K562 (cell line): ENCODE results near the gene HES5. TPM values are rescaled to one million over a fixed set of nuclear protein-coding genes. Genes with fewer than 3 reads are reported as not detected.

Experiments used
- BACH1 ChIP-seq: fragments of 200-800 bp; sonication (Bioruptor generic); IDR thresholded peaks from 2 replicates; pipeline ENCODE4 v1.6.1; 2016; ENCODE audit warnings: missing genetic modification characterization, missing compliant biosample characterization
- BMI1 ChIP-seq: fragments of 150-350 bp; IDR thresholded peaks from 2 replicates; pipeline ENCODE4 v1.6.1; 2014; ENCODE audit warnings: low read length
- CREBBP ChIP-seq: IDR thresholded peaks from one replicate; pipeline ENCODE4 v1.6.1; 2012; ENCODE audit warnings: low read depth, mild to moderate bottlenecking, control low read depth, inconsistent platforms, low read length
- EGR1 ChIP-seq: fragments of 450-650 bp; conservative IDR thresholded peaks from 2 replicates; pipeline ENCODE4 v1.6.1; 2017; ENCODE audit warnings: mild to moderate bottlenecking
- HNRNPLL ChIP-seq: fragments of 200-400 bp; formaldehyde crosslinking; IDR thresholded peaks from 2 replicates; pipeline ENCODE4 v1.6.1; 2017; ENCODE audit warnings: low read length, low read depth, mild to moderate bottlenecking; ENCODE audit not compliant: poor library complexity, severe bottlenecking
- ILK ChIP-seq: fragments of 450-650 bp; IDR thresholded peaks from 2 replicates; pipeline ENCODE4 v1.6.1; 2016; ENCODE audit warnings: missing genetic modification characterization, low read depth, mild to moderate bottlenecking, missing compliant biosample characterization, moderate library complexity, borderline replicate concordance
- NR2C1 ChIP-seq, 2 experiments: fragments of 450-650 bp; IDR thresholded peaks; 2 replicates each; pipeline ENCODE4 v1.6.1; 2017; ENCODE audit warnings: mild to moderate bottlenecking in 2 of 2, antibody characterized with exemption in 1 of 2, inconsistent platforms in 1 of 2, missing compliant biosample characterization in 1 of 2, missing genetic modification characterization in 1 of 2
- NR2F6 ChIP-seq: fragments of 450-650 bp; formaldehyde crosslinking; IDR thresholded peaks from 2 replicates; pipeline ENCODE4 v1.4.0; 2020; ENCODE audit warnings: mild to moderate bottlenecking
- PHF8 ChIP-seq: fragments of 200-600 bp; sonication (generic); IDR thresholded peaks from 2 replicates; pipeline ENCODE4 v1.6.1; 2012; ENCODE audit warnings: mixed run types, mild to moderate bottlenecking, inconsistent platforms, low read length, moderate library complexity, borderline replicate concordance
- RERE ChIP-seq: sonication (generic); formaldehyde crosslinking; IDR thresholded peaks from 2 replicates; pipeline ENCODE4 v1.8.0; 2023; ENCODE audit warnings: missing genetic modification reagents, mild to moderate bottlenecking, borderline replicate concordance
- polyA plus RNA-seq, 8 experiments: library from polyadenylated mRNA; depleted of rRNA in 4 of 8; stranded (reverse) in 5 of 8; unstranded in 3 of 8; fragments of >200 nt; fragmentation: Nextera tagmentation in 2 of 8; fragmentation: Illumina TruSeq in 1 of 8; extraction: Ambion mirVana in 2 of 8; extraction: Trizol in 1 of 8; gene quantifications; 2 replicates each; pipeline versions ENCODE4 v1.2.1 to v1.2.3, GENCODE V29; 2011 to 2014; ENCODE audit warnings: inconsistent platforms in 1 of 8, missing spikeins in 1 of 8
- total RNA-seq, 7 experiments: library from RNA; depleted of rRNA in 6 of 7; stranded (reverse); fragments of >200 nt in 6 of 7; fragmentation: Illumina TruSeq in 2 of 7; extraction: Trizol in 2 of 7; gene quantifications; 2 replicates each; pipeline versions ENCODE4 v1.2.1 to v1.2.3, GENCODE V29; 2011 to 2021; ENCODE audit warnings: low replicate concordance in 1 of 7
- TF ChIP-seq, protein P1 (sequence below): fragments of 250-450 bp; sonication (Bioruptor Pico); IDR thresholded peaks from 2 replicates; pipeline ENCODE4 v1.4.0; 2020
- TF ChIP-seq, protein P2 (sequence below): conservative IDR thresholded peaks from 2 replicates; pipeline ENCODE4 v1.6.1; 2011; ENCODE audit warnings: low read depth, mild to moderate bottlenecking, low read length; ENCODE audit not compliant: control insufficient read depth

Gene HES5
- total and polyA plus RNA-seq, 9 of the 15 experiments (the other 6 are each of a cell fraction or from before 2014, with no cell fraction given), result not detected

DNA sequence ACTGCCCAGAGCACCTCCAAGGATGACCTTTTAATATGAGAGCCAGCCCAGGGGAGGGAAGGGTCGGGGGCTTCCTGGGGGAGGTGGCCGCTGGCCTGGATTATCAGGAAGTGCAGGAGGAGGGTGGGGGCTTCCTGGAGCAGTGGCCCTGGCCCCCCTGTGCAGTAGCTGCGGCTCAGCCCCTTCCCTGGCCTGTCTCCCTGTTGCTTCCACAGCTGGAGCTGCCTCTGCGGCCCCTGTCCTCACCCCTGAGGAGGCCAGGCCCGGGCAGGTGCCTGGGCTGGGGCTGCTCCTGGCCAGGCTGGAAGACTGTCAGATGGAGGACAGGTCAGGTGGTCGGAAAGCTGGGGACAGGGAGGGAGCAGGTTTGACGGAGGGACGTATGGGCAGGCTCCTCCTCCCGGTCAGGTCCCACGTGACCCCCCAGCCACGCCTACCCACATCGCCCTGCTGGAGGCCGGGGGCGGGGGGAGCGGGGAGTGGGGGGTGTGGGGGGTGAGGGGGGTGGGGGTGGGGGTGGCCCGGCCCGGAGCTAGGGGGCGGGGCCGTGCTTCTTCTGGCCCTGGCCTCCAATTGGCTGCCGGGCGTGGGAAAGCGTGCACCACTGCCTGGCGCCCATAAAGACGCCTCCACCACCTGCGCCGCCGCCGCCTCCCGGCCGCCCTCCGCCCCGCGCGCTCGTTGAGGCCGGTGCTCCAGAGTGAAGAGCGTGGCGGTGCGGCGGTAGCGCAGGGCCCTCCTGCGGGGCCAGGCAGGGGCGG, 15.9 kb upstream of the HES5 start (continued):
- TF ChIP-seq, protein P1, sequence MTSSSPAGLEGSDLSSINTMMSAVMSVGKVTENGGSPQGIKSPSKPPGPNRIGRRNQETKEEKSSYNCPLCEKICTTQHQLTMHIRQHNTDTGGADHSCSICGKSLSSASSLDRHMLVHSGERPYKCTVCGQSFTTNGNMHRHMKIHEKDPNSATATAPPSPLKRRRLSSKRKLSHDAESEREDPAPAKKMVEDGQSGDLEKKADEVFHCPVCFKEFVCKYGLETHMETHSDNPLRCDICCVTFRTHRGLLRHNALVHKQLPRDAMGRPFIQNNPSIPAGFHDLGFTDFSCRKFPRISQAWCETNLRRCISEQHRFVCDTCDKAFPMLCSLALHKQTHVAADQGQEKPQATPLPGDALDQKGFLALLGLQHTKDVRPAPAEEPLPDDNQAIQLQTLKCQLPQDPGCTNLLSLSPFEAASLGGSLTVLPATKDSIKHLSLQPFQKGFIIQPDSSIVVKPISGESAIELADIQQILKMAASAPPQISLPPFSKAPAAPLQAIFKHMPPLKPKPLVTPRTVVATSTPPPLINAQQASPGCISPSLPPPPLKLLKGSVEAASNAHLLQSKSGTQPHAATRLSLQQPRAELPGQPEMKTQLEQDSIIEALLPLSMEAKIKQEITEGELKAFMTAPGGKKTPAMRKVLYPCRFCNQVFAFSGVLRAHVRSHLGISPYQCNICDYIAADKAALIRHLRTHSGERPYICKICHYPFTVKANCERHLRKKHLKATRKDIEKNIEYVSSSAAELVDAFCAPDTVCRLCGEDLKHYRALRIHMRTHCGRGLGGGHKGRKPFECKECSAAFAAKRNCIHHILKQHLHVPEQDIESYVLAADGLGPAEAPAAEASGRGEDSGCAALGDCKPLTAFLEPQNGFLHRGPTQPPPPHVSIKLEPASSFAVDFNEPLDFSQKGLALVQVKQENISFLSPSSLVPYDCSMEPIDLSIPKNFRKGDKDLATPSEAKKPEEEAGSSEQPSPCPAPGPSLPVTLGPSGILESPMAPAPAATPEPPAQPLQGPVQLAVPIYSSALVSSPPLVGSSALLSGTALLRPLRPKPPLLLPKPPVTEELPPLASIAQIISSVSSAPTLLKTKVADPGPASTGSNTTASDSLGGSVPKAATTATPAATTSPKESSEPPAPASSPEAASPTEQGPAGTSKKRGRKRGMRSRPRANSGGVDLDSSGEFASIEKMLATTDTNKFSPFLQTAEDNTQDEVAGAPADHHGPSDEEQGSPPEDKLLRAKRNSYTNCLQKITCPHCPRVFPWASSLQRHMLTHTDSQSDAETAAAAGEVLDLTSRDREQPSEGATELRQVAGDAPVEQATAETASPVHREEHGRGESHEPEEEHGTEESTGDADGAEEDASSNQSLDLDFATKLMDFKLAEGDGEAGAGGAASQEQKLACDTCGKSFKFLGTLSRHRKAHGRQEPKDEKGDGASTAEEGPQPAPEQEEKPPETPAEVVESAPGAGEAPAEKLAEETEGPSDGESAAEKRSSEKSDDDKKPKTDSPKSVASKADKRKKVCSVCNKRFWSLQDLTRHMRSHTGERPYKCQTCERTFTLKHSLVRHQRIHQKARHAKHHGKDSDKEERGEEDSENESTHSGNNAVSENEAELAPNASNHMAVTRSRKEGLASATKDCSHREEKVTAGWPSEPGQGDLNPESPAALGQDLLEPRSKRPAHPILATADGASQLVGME (CRISPR knock-in tag), result no peak
- TF ChIP-seq NR2C1 (IDR thresholded peaks at IDR 0.05) (no peak; the same call in 1 of the 2 replicates), NR2C1 (tag; IDR thresholded peaks at IDR 0.05) (no peak), HNRNPLL (peak; percentile 96), RERE (CRISPR knock-in tag) (0 out of 2 replicates have a peak, but pooled peaks have one; percentile 13), PHF8 (peak; percentile 55; the same call in 1 of the 2 replicates), BMI1 (no peak), BACH1 (tag) (no peak), CREBBP (no peak), NR2F6 (CRISPR knock-in tag) (no peak), ILK (no peak), EGR1 (peak; percentile 50; the same call in 1 of the 2 replicates)
- TF ChIP-seq, protein P2, sequence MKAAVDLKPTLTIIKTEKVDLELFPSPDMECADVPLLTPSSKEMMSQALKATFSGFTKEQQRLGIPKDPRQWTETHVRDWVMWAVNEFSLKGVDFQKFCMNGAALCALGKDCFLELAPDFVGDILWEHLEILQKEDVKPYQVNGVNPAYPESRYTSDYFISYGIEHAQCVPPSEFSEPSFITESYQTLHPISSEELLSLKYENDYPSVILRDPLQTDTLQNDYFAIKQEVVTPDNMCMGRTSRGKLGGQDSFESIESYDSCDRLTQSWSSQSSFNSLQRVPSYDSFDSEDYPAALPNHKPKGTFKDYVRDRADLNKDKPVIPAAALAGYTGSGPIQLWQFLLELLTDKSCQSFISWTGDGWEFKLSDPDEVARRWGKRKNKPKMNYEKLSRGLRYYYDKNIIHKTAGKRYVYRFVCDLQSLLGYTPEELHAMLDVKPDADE, result peak; percentile 39; the same call in 1 of the 2 replicates
